ENCODE measurements around the gene USP20.

USP20 gene

GRCh38 chr9:129930743-129931142 lies 95.5 kb downstream of the USP20 start:
- TF ChIP-seq POLR2A (IDR thresholded peaks at IDR 0.05; ENCODE audit: low read length) = no peak
- TF ChIP-seq GATA1 (IDR thresholded peaks at IDR 0.05; ENCODE audit: low read depth, low read length) = no peak
- peak; percentile 16 to 78 for DNase-seq

All from erythroblast (primary cell).